Cardiac septum (tissue), 1 donor: ENCODE measurements around the gene CGB3. TPM values are rescaled to one million over a fixed set of nuclear protein-coding genes. Genes with fewer than 3 reads are reported as not detected.
A peak's percentile ranks its signal among the peaks of the same experiment; 100 is the strongest.

Source experiments
- DNase-seq: peaks from one replicate; pipeline ENCODE4 v3.0.0-alpha.2; 2020; ENCODE audit warnings: low spot score
- intact Hi-C: fragments of 100-400 bp; cut with DNase I; formaldehyde crosslinking; loops from one replicate; pipeline ENCODE4 v1.14.0; 2022
- microRNA-seq: library from miRNA; unstranded; fragments of <30 nt; microRNA quantifications from one replicate; pipeline ENCODE4 v1.2.0, GENCODE V29; 2020
- total RNA-seq: library from RNA; stranded (reverse); fragmentation: NEBNext Ultra II Directional; extraction: Animal tissue kit (Norgen Biotek cat#: 25700); gene quantifications from one replicate; pipeline ENCODE4 v1.2.1, GENCODE V29; 2021
- donor health status: DM: no; HTN: no; CAD: no.

Gene CGB3
- total RNA-seq, 1 donor from 2014 or later: not detected

DNA sequence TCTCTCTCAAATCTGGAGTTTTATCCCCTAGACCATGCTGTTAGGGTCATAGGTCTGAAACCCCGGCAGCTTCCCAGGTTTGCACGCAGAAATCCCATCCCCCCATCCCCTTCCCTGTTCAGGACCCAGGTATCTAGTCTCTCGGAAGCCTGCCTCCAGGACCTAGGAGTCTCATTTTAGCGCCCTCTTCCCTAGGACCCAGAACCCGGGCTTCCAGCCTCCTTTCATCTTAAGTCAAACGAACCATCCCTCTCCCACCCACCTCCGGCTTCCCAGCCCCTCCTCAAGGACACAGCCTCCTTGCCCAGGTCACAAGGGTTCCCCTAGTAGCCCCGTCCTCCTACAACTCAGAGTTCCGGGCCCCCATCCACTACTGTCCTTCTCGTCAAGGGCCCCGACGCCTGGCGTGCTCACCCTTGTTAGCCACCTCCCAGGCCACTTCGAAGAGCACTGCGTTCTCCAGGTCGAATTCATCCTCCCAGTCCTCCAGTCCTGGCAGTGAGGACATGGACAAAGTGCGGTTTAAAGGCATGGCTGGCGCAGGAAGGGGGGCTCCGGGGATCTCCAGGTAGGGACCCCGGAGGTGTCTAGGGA is 31.5 kb downstream of the CGB3 start:
- no peak for DNase-seq
- intact Hi-C loops: loop anchor here (5.0 to 10.0 kb wide), 2 partner anchors 155 to 212 kb away; no protein-coding TSS in a partner anchor

DNA sequence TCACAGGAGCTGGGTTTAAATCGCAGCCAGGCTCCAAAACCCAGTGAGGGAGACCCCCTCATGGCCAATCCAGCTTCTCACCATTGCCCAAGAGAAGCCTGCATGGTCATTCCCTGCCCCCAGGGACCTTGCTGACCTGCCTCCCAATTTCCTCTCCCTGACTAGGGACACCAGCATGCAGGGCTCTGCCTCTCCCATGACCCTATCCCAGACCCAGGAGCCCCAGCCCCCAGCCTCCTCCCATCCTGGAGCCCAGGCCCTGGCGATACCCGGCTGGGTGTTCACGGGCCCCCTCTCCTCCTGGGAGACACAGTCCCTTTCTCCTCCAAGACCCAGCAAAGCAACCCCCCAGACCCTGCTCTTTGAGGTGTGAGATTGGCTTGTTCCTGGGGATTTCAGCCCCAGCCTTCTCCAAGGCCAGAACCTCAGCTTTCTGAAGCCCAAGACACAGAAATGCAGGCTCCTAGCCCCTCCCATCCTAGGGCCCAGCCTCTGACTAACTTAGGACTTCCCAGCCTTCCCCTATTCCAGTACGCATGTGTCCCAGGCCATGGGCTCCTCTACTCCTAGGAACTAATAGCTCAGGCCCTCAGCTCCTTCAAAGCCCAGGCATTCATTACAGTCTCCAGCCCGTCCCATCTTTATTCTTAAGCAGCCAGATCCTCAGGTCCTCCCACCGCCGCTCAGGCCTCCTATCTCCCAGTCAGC is 32.1 kb downstream of the CGB3 start:
- intact Hi-C loops: loop anchor here (5.0 to 10.0 kb wide), 2 partner anchors 155 to 213 kb away; no protein-coding TSS in a partner anchor
- DNase-seq: peak; percentile 85

GRCh38 chr19:48991011-48991609 is 33.0 kb downstream of the CGB3 start:
- intact Hi-C loops: loop anchor here (5.0 to 10.0 kb wide), 2 partner anchors 156 to 214 kb away; no protein-coding TSS in a partner anchor

DNA sequence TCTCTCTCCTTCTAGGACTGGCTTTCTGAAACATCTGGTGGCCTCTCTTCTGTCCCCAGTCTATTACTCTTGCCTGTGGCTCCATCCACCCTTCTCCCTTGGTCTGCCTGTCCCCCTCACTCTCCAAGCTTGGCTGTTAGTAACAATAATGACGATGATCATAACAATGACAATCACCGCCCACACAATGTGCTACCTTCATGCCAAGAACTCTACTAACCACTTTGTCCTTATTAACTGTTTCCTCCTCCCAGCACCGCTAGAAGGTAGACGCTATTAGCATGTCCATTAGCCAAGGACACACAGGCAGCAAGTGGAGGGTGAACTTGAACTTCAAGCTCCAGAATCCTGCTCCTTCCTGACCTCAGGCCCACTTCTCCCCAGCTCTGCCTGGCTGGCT is 33.7 kb downstream of the CGB3 start:
- intact Hi-C loops: loop anchor here (5.0 to 10.0 kb wide), 2 partner anchors 157 to 214 kb away; no protein-coding TSS in a partner anchor
- DNase-seq: no peak

More at GRCh38 chr19:48991011-48991609, 33.0 kb downstream of the CGB3 start:
- DNase-seq: no peak

GRCh38 chr19:48989701-48990291 is 34.3 kb downstream of the CGB3 start:
- DNase-seq: no peak
- intact Hi-C loops: loop anchor here (5.0 to 10.0 kb wide), 2 partner anchors 158 to 215 kb away; no protein-coding TSS in a partner anchor

- intact Hi-C loops: no loop called here
- no peak for DNase-seq
Observed at GRCh38 chr19:48988860-48989259, 35.3 kb downstream of the CGB3 start.

- no peak for DNase-seq
- intact Hi-C loops: no loop called here
Observed at GRCh38 chr19:48988286-48988685, 35.8 kb downstream of the CGB3 start.

- DNase-seq: no peak
- intact Hi-C loops: no loop called here
Observed at GRCh38 chr19:48987323-48987722, 36.8 kb downstream of the CGB3 start.

DNA sequence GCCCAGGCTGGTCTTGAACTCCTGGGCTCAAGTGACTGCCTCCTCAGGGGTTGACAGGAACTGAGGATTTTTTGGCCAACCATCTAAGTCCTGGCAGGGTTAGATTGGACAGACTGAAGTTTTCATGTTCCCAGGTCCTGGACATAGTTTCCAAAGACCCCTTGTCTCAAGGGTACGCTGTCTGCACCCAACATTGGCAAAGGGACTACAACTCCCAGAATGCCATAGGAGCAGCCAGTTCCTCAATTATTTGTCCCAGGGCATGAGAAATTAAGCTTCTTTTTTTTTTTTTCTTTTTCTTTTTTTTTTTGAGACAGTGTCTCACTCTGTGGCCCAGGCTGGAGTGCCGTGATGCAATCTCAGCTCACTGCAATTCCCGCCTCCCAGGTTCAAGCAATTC is 37.9 kb downstream of the CGB3 start:
- intact Hi-C loops: no loop called here
- no peak for DNase-seq

GRCh38 chr19:48985711-48986110 is 38.4 kb downstream of the CGB3 start:
- no peak for DNase-seq
- intact Hi-C loops: no loop called here

DNA sequence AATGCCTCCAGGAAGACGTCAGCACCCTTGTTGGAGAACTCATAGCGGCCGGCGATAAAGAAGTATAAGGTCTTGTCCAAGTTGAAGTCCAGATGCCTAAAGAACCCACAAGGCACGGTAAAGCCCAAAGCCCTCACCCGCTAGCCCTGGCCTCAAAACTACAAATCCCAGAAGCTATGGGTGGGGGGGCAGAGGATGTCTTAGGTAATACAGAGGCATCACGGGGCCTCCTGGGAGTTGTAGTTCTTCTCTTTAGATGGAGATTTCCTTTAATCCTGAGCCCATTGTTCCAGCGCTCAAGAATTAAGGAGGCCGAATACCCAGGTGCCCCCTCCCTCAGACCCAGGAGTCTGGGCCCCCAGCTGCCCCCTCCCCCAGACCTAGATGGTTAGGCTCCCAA is 41.9 kb downstream of the CGB3 start:
- no peak for DNase-seq
- intact Hi-C loops: no loop called here

DNA sequence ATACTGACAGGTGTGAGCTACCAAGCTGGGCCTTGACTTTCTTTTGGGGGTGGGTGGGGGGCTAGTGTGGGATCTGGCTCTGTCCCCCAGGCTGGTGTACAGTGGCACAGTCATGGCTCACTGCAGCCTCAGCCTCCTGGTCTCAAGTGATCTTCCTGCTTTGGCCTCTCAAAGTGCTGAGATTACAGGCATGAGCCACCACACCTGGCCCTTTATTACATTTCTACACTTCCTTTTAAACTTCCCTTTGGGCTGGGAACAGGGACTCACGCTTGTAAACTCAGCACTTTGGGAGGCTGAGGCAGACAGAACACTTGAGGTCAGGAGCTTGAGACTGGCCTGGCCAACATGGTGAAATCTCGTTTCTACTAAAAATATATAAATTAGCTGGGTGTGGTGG is 47.1 kb downstream of the CGB3 start:
- intact Hi-C loops: no loop called here
- DNase-seq: no peak

GRCh38 chr19:48975947-48976847 is 47.9 kb downstream of the CGB3 start:
- intact Hi-C loops: no loop called here
- DNase-seq: no peak

Small RNA genes lying within 50 kb of the gene (microRNA-seq; reads per million reads assigned to microRNA genes)
- not detected for gene MIR6798

Other genes with a start within 250 kb of the CGB3 start
- 48.9 TPM for gene BCAT2, start 213.3 kb downstream of the CGB3 start, total RNA-seq
- 1.9 TPM for gene HSD17B14, start 187.8 kb downstream of the CGB3 start, total RNA-seq
- 106 TPM for gene PLEKHA4, start 155.7 kb downstream of the CGB3 start, total RNA-seq
- gene PPP1R15A, start 151.9 kb downstream of the CGB3 start, total RNA-seq: 87.0 TPM
- gene TULP2, start 125.6 kb downstream of the CGB3 start, total RNA-seq: 0.67 TPM
- gene NUCB1, start 124.0 kb downstream of the CGB3 start, total RNA-seq: 276 TPM
- gene DHDH, start 90.6 kb downstream of the CGB3 start, total RNA-seq: not detected
- 25.6 TPM for gene BAX, start 69.5 kb downstream of the CGB3 start, total RNA-seq
- gene FTL, start 59.0 kb downstream of the CGB3 start, total RNA-seq: 827 TPM
- 175 TPM for gene GYS1, start 31.0 kb downstream of the CGB3 start, total RNA-seq
- gene RUVBL2, start 30.4 kb downstream of the CGB3 start, total RNA-seq: 39.2 TPM
- not detected for gene LHB, start 7.2 kb downstream of the CGB3 start, total RNA-seq
- gene CGB2, start 7.6 kb upstream of the CGB3 start, total RNA-seq: not detected
- not detected for gene CGB1, start 12.6 kb upstream of the CGB3 start, total RNA-seq
- not detected for gene CGB5, start 19.5 kb upstream of the CGB3 start, total RNA-seq
- not detected for gene CGB8, start 24.8 kb upstream of the CGB3 start, total RNA-seq
- gene CGB7, start 33.4 kb upstream of the CGB3 start, total RNA-seq: not detected
- not detected for gene NTF4, start 40.5 kb upstream of the CGB3 start, total RNA-seq
- gene KCNA7, start 48.4 kb upstream of the CGB3 start, total RNA-seq: 0.27 TPM
- 137 TPM for gene SNRNP70, start 61.1 kb upstream of the CGB3 start, total RNA-seq
- gene LIN7B, start 90.0 kb upstream of the CGB3 start, total RNA-seq: 24.7 TPM
- gene C19orf73, start 94.8 kb upstream of the CGB3 start, total RNA-seq: 1.0 TPM
- 10.1 TPM for gene PPFIA3, start 95.2 kb upstream of the CGB3 start, total RNA-seq
- 907 TPM for gene HRC, start 131.1 kb upstream of the CGB3 start, total RNA-seq
- gene TRPM4, start 133.5 kb upstream of the CGB3 start, total RNA-seq: 44.1 TPM